Stimulated activated naive CD4-positive, alpha-beta T cell treated with Interleukin-2 at 50 U/mL for 16 hours (primary cell): ENCODE data around the gene SBF2.
A peak's percentile ranks its signal among the peaks of the same experiment; 100 is the strongest.

ENCODE experiments used
- DNase-seq: peaks from one replicate; lab custom pipeline; 2025; lab: John Stamatoyannopoulos, UW

The SBF2 gene

DNA sequence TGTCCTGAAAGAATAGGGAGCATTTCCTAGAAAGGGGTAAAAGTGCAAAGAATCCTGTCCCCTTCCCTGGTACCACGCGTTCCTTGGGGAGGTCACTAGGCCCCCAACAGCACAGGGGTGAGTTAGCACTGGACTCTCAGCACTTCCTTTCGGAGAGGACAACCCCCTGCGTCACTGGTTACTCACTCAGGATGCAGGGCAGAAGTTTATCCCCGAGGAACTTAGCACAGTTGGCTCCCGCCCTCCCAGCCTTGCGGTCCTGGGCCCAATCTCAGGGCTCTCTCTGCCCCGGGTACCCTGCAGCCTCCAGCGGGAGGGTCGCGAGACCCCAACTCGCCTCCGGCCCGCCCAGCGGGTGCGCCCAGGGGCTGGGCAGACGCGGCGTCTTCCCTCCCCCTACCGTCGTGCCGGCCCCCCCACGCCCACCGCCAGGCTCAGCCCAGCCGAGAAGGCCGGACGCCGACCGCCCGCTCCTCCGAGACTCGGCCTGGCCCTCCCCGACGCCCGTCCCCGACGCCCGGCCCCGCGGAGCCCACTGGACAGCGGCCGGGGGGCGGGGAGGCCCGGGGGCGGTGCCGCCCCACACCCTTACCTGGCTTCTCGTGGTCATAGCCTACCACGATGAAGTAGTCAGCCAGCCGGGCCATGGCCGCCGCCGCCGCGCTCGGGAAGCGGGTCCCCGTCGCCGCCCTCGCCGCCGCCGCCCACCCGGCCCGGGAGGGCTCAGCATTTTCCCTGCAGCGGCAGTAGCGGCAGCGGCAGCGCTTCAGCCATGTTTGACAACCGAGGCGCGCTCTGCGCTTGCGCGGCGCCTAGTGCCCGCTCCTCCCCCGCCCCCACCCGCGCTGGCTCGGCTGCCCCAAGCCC lies at the start of gene SBF2:
Gene SBF2, minus strand, starts transcription at position 797 of the 867 bp plus-strand sequence. Its CDS starts 150 bp downstream, at position 647.
- DNase-seq: peak; percentile 75

DNA sequence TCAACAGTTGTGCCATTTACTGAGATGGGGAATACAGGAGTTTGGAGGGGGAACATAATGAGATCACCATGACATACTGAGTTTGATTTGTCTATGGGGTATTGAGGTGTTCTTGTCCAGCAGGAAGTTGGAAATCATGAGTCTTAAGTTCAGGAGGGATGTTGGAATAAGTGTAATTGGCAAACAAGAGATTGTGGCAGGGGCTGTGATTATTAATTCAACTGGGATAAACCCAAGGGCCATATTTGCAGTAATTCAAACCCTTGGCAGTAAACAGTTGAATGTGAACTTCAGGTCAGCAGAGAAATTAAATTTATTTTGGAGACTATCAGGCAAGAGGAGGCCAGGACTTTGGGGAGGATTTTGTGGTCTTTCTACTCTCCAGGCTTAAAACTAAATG lies 44.3 kb upstream of the SBF2 start:
- DNase-seq: no peak

DNA sequence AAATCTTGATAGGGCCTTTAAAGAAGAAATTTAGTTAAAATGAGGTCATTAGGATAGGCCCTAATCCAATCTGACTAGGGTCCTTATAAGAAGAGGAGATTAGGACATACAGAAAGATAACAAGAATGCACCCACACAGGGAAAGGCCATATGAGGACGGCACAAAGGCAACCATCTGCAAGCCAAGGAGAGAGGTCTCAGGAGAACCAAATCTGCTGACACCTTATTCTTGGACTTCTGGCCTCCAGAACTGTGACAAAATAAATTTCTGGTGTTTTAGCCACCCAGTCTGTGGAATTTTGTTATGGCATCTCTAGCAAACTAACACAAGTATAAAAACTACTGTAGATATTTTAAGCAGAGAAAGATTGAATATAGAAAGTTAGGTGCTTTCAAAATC lies 39.5 kb upstream of the SBF2 start:
- DNase-seq: no peak

DNA sequence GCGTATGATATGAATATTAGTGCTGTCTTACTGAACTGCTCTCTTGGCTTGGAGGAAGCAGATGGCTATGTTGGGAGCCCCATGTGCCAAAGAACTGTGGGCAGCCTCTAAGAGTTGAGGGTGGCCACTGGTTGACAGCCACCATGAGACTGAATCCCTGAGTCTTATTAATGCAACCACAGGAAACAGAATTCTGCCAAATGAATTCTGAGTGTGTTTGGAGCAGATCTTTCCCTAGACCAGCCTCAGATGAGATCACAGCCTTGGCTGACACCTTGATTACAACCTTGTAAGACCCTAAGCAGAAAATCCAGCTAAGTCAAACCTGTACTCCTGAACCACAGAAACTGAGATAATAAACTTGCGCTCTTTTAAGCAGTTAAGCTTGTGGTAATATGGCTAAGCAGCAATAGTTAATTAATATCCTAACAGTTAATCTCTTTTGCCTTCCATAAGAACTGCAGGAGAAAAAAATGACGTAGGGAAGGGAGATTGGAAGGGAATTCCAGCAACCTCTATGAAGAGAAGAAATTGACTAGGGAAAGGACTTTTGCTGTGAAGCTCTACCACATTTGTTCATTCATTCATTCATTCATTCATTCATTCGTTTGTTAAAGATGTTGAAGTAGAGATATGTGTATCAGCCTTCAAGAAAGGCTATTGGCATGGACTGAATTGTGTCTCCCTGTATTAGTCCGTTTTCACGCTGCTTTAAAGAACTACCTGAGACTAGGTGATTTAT lies 37.7 kb upstream of the SBF2 start:
- DNase-seq: no peak

DNA sequence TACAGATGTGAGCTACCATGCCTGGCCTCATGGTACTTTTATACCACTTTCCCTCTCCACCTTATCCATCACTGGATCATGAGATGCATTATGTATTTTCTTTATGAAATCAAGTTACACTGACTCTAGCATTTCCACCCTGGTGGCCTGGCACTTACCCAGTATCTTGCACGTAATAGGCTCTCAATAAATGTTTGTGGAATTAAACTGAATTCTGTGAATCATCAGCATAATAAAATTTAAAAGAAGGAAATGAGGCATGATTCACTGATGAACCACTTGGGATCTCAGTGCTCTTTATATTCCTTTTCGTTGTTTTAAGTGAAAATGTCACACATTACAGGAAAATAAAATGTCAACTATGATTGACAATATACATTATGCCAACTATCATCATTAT lies 35.9 kb upstream of the SBF2 start:
- no peak for DNase-seq

DNA sequence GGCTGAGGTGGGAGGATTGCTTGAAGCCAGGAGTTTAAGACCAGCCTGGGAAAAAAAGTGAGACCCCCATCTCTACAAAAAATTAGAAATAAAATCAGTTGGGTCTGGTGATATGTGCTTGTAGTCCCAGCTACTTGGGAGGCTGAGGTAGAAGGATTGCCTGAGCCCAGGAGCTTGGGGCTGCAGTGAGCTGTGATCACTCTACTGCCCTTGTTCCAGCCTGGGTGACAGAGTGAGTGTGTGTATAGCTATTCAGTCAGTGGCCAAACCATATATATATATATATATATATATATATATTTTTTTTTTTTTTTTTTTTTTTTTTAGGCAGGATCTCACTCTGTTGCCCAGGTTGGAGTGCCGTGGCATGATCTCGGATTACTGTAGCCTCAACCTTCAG lies 35.3 kb upstream of the SBF2 start:
- DNase-seq: no peak

DNA sequence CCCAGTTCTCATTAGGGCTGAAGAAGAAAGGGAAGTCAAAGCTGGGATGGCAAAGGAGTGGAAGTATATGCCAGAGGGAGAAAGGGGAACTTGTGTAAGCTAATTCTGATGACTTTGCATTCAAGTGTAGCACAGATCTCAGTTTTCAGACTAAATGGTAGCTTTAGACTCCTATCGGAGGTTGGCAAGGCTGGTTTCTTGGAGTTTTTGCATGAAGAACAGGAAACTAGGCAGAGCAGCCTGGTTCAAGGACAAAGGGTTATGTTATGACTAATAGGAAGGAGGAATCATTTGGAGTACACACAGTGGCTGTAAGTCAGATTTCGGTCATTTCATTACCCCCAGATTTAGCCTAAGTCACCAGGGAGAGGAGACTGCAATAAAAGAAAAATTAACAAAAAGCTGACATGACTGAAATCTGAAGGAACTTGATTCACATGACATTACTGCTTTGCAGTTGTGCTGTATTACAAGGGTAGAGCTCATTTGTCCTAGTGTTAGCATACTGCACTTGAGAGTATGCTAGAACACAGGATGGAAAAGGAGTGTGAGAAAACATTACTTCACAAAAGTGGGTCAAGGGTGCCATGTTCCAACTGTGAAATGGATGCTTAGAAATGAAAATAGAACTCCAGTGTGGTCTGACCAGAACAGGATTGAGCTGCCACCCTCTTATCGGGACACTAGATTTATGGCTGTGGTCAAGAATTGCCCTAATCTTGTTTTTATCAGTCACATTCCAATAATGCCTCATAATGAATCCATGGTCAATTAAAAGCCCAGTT lies 34.5 kb upstream of the SBF2 start:
- DNase-seq: no peak

DNA sequence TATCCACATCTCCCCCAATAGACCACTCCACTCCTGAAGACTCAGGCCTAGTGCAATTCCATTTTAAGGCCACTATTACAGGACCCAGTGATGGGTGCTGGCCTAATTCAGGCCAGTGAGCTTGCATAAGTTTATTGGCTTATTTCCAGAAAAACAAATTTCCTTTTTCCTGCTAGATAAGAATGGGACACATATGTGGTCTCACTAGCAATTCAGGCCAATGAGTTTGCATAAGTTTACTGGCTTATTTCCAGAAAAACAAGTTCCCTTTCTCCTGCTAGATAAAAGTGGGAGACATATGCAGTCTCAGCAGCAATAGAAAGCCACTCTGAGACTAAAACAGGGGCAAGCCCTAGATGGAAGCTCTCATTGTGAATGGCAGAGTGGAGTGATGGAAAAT lies 33.2 kb upstream of the SBF2 start:
- DNase-seq: no peak

DNA sequence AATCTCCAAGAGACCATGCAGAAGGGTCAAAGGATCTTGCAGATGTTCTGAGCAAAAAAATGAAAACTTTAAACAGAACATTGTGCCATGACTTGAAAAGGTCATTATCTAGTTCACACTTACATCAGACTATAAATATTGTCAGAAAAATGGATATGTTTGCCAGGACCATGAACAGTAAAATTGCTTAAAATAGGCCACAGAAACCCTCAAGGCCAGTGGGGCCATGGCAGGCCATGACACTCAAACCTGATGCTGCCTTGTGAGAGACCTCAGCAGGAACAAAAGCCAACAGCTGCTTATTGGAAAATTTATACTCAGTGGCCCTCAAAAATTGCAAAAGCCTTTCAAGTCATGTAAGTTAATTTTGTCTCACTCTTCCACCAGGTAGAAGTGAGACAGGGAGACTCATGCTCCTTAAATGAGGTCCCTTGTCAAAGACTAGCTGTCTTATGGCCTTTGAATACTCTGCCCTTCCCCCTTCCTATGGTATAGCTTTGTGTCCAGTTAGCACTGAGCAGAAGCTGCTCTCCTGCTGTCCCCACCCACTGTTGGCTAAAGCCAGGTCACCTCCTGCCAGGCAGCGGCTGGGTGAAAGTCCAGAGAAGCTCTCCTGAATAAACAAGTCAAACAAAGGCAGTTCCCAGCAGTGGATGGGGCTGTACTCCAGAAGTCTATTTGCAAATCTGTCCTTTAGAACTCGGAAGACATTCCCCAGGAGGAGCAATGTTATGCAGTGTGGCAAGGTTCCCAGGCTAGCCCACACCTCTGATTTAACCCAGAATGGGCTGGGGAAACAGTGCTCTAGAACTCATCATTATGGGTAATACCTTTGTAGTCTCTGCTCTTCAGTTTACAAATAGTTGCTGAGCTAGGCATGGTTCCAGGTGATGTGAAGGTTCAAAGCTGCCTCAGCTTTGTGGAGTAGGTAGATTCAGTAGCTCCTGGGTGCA lies 32.3 kb upstream of the SBF2 start:
- no peak for DNase-seq

DNA sequence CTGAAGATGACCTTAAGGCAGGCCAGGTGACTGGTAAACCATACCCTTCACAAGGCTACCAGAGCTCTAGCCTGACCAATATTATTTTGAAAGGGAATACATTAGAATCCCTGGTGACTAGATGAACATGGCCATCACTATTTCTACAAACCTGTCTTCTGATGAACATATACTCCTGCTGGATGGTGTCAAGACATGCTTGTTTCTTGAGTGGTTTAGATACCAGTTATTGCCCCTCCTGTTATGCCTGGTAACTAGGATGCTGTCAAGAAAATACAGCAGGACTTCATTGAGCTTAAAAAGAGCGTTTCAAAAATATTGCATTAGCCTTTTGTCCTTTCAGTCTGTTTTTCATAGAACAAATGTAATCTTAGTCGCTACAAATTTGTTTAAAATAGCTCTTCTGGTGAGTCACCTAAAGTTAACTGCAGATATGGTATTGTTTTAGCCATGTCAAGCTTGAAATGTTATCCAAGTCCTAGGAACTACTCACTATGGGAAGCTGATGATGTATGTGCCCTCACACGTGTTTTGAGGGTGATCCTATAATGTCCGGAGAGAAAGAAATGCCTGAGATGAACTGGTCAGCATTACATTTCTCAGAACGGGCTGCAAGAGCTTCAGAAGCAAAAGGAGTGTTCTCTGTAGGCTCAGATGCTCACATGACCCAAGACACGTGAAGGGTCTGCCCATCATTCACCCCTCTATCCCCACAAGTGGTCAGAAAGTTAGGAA lies 31.4 kb upstream of the SBF2 start:
- DNase-seq: no peak

DNA sequence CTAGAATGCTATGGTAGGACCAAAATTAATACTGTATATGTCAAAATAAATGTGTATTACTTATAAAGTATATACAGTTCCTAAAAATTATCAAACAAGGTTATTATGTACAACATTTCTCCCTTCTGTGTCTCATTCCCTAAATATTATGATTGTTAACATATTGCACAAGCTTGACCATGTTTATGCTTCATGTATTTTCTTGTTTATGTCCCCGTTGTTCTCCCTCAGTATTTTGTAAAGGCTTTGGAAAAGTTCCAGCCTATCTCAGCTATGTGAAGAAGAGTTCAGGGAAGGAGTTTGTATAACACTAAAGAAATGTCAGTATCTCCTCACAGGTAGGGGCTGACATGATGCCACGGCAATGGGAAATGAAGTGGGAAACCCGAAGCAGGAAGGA lies 30.5 kb upstream of the SBF2 start:
- DNase-seq: no peak

DNA sequence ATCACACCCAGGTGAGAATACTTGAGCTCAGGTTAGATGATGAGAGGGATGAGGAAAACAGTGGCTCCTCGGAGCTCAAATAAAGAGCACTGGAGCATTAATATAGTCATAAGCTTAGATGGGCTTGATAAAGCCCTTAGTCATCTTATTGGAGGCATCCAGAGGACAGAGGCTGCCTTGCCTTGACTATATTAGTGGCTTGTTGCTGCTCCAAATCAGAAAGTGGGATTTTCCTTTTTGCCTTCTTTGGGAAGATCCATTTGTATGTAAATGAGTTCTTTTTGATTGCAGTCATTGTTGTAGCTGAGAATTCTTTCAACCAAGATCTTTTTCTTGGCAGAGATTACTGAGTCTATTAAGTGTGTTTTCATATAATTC lies 29.8 kb upstream of the SBF2 start:
- DNase-seq: no peak

DNA sequence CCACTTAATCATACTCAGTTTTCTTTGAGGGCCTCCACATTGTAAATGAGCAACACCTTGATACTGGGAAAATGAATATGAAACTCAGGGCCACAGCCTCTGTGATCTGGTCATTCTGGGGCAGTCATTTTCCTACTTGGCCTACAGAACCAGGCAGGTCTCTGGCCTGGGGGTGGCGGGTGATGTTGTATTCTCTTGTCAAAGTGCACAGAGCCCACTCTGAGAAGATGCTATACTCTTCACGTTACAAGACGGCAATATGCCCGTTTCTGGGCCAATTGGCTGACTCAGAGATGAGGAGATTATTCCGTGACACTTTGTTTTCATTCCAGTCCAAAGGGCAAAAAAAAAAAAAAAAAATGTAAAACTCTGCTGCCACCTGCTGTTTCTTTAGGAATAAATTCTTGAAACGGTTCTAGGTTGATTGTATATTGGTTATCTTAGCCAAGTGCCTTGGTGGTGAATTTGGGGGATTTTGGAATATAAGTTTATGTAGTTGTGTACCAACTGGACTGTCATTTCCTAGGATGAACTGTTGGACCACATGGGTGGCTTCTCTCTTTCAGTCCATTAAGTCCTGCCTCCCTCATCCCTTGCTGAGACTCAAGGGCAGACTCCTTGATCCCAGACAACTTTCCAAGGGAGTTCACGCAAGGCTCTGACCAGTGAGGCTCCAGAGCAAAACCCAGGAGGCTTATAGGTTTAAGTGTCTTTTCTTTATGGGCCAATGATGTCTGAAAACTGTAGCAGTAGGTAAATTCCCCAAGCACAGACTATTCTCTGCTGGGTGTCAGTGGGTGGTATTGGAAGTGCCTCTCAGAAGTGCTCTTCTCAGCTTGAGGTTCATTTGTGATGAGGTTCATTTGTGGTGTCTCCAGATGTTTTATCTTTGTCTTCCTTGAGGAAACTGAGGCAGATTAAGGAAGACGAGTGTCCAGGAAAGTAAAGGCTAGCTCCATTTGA lies 29.1 kb upstream of the SBF2 start:
- peak; percentile 34 for DNase-seq

DNA sequence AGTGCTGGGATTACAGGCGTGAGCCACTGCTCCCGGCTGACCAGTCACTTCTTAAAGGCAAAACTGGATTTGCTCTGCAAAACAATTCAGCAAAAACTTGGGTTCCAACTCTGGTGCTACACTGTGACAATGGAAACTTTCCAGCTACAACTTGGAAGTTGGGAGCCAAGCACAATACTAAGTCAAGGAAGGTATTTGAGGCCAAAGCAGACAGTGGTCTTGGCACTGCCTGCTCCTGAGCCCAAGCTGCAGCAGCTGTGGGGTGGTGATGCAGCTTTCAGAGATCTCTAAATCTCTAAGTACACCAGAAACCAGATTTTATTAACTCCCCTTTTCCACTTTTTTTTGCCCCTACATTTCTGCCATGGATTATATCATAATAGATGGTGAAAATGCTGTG lies 28.4 kb upstream of the SBF2 start:
- DNase-seq: no peak

DNA sequence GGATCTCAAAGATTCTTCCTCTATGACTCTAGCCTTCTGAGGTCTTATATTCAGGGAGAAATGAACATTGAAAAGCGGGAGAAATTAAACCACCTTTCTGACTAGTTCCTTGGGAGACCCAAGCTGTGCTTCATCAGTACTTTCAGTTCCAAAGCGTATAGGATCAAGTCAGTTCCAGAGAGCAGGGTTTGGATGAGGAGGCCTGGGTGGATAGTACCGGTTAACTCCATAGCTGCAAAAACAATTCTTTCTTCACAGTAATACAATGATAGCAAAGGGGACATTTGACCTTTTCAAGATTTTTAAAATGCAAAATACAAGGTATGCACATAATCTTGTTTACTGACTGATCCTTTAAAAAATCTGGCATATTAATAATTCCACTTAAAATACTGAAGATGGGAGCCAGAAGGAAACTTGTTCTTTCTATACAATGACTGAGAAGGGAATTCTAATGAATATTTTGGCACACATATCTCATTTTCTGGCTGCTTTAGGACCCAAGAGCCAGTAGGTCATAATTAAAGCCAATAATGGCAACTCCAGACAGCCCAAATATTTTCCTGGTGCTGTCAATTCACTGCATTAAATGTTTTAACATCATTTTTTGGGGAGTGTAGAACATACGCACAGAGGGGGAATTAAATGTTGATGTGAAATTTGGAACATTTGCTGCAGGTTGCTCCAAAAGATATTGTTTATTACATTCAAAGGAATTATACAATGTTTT lies 26.9 kb upstream of the SBF2 start:
- DNase-seq: no peak

DNA sequence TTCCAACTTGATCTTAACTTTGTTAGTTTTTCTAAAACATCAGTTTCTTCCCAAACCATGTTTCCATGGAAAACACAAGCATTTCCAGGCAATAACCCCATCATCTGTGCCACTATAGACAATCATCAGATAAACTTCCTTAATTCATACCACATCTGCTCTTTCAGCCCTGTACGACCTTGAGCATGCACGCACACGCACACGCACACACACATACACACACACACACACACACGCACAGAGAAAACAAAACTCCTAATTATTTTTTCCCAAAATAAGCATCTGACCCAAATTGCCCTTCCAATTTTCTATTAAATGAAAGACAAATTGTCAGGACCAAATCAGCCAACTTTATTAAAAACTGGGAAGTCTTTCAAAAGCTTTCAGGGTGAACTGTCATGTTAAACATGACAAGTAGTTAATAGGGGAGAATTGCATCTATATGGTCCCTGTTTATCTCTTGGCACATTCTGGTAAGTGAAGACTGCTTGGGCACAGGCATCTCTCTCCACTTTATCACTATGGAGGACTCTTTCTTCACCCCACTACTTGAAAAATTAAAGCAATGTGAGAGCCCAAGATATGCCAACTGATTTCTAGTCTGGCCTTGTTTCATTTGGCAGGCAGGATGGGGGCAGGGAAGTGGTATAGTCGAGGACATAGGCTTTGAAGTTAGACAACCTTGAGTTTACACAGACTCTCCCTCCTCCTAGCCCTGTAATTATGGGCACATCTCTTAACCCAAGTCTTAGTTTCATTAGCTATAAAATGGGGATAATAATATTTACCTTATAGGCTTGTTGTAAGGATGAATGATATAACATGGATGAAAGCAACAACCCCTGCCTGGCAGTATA lies 25.9 kb upstream of the SBF2 start:
- DNase-seq: no peak

DNA sequence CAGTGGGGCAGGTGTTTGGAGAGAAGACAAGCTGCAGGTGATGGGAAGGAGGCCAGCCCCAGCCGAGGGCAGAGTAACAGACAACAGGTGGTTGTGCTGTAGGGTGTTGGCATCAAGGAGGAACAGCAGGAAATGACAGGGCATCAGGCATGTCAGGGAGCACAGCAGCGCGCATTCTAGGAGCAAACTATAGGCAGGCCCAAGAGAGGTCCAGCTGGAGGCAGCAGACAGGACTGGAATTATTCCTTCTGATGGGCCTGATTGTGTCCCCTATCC lies 24.4 kb upstream of the SBF2 start:
- DNase-seq: no peak
